NCI-H2171 (cell line): ENCODE results near the gene SPDYE6.
"Not testable (repeated sequence)": the region's sequence is repeated elsewhere in the genome, so short reads cannot be mapped to it uniquely, and the experiment has no call there.

Experiments used
- DNase-seq: peaks from one replicate; lab custom pipeline; 2025; lab: John Stamatoyannopoulos, UW

Gene SPDYE6

DNA sequence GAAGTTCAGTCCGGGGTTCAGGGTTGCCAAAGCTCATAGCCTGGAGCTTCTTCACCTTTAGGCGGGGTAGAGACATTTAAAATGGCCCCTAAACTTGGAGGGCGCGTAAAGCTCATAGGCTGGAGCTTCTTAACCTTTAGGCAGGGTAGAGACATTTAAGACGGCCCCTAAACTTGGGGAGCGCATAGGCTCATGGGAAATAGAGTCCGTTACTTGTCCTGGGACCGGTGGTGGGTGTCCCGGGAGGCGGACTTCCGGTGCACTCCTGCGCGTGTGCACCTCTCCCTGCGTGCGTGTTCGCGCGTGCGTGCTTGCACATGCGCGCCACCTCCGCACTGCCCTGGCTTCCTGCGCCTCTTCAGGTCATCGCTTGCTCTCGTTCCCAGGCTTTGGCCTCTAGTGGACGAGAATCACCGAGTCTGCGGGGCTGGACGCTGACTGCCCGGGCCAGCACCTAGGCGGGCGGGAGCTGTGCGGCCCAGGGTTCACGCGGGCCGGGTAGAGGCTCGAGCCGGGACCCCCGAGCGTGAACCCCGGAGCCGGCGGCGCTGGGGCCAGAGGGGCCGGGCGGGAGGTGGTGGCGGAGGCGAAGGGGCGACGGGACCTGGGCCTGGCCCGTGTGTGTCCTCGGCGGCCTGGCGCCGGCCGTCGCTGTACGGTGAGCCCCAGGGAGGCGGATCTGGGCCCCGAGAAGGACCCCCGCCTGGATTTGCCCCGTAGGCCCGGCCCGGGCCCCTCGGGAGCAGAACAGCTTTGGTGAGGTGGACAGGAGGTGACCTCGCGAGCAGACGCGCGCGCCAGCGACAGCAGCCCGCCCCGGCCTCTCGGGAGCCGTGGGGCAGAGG is 7.5 kb upstream of the SPDYE6 start:
- peak; percentile 94 for DNase-seq

DNA sequence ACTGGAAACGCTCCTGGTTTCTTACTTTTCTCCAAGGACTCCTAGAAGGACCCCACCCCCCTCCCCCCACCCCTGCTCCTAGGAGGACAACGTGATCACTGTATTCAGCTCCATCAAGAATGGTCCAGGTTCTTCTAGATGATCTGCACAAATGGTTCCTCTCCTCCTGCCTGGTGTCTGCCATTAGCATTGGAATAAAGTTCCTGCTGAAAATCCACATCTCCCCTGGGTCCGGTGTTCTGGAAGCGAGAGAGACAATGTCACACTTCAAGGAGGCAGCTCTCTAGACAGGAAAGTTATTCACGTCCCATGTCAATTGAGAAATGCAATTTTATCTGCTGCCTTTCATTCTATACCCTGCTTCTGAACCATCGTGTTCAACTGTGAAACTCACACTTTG is 9.3 kb downstream of the SPDYE6 start:
- not testable (repeated sequence) for DNase-seq

DNA sequence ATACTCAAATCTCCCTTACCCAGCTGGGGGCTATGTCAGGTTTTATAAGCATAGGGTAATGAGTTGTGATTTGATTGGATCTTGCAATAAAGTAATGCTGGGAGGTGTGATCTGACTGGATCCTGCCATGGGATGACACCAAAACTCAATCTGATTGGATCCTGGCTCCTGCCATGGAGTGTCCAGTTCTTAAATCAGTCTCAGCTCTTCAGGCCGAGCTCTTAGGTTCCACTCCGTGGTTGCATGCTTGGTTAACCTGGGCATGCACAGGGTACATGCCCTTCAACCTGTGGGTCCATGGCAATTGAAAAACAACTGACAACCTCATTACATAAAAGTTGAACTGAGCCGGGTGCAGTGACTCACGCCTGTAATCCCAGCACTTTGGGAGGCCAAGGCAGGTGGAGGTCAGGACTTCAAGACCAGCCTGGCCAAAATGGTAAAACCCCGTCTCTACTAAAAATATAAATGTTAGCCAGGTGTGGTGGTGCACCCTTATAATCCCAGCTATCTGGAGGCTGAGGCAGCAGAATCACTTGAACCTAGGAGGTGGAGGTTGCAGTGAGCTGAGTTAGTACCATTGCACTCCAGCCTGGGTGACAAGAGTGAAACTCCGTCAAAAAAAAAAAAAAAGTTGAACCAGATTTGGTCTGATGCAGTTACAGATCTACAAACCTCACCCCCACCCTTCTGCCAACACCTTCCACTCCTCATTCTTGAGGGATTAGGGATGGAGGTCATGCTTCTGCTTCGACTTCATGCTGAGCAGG is 15.5 kb downstream of the SPDYE6 start:
- not testable (repeated sequence) for DNase-seq

DNA sequence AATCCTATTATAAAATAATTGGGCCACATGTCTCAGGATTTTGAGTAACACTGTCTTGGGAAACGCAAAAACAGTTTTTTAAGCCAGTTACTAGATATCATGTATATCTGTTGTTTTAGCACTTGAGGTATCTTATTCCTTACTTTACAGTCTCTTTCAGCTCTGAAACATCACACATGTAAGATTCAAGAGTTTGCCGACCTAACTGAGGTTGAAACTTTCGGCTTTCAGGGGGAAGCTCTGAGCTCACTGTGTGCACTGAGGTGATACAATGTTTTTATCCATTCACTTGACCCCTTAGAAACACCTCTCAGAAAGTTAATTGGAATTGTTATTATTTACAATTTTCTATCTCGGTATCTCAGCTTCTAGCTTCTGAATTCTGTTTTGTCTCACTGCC is 18.8 kb downstream of the SPDYE6 start:
- not testable (repeated sequence) for DNase-seq

DNA sequence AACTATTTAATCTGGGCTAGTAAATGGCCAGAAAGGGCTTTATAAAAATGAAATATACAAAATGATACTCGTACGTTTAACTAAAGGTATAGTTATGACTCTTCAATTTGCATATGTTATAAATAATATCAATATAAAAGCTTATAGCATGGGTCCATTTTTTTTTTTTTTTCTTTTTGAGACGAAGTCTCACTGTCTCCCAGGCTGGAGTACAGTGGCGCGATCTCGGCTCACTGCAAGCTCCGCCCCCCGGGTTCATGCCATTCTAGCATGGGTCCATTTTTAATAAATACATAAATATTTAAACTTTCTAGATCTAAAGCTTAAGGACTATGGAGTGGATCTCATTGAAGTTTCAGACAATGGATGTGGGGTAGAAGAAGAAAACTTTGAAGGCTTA is 19.2 kb downstream of the SPDYE6 start:
- not testable (repeated sequence) for DNase-seq

DNA sequence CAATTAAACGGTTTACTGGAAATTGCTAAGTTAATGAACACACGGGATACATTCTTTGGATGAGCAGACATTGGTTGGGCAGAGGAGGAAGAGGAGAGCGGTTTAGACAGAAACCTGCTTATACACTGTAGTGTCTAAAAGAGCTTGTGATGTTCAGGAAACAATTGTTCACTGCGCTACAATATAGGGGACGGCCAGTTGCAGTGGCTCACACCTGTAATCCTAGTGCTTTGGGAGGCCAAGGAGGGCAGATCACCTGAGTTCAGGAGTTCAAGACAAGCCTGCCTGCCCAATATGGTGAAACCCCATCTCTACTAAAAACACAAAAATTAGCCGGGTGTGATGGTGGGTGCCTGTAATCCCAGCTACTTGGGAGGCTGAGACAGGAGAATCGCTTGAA is 20.7 kb downstream of the SPDYE6 start:
- DNase-seq = not testable (repeated sequence)

DNA sequence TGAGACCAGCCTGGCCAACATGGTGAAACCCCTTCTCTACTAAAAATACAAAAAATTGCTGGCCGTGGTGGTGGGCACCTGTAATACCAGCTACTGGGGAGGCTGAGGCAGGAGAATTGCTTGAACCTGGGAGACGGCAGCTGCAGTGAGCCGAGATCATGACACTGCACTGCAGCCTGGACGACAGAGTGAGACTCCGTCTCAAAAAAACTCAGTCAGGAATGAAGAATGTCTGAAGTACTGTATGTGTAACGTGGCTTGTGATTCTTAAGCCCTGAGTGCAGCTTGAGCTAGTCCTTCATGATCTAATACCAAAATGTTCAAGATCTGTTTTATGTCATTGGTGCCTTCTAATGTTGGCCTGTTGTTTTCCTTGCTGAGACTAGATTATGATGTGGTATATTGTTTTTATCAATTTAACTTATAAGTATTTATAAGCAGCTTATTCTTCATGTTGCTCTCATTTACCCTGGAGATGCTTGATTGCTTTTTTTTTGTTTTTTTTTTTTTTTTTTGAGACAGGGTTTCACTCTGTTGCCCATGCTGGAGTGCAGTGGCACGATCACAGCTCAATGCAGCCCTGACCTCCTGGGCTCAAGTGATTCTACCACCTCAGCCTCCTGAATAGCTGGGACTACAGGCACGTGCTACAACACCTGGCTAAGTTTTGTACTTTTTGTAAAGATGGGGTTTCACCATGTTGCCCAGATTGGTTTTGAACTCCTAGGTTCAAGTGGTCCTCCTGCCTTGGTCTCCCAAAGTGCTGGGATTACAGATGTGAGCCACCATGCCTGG is 25.4 kb downstream of the SPDYE6 start:
- not testable (repeated sequence) for DNase-seq

DNA sequence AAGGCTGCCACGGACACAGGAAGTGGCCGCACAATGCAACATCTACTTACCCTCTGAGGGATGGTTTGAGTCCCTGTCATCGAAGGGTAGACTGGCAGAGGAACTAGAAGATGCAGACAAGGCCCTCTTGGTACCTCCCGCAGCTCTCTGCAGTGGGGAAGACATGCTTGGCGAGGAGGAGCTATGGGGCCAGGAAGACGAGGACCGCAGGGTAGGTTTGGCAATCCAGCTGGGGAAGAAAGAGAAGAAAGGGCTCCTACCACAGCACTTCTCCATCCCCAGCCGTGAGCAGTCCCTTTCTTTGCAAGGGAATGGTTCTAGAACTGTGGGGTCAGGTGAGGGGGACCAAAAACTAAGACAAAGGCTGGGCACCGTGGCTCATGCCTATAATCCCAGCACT is 26.9 kb downstream of the SPDYE6 start:
- not testable (repeated sequence) for DNase-seq

DNA sequence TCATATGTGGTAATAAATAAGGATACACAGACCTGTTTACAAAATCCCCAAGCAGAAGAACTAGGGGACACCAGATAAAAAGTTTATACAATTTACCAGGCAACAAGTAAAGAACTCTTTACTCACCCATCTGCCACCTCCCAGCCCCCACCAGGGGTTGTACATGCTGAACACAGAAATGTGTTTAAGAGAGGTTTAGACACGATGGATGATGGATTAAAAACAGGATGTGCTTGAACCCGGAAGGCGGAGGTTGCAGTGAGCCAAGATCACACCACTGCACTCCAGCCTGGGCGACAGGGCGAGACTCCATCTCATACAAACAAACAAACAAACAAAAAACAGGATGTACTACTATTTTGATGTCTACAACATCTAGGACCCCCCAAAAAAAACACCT is 27.4 kb downstream of the SPDYE6 start:
- not testable (repeated sequence) for DNase-seq

DNA sequence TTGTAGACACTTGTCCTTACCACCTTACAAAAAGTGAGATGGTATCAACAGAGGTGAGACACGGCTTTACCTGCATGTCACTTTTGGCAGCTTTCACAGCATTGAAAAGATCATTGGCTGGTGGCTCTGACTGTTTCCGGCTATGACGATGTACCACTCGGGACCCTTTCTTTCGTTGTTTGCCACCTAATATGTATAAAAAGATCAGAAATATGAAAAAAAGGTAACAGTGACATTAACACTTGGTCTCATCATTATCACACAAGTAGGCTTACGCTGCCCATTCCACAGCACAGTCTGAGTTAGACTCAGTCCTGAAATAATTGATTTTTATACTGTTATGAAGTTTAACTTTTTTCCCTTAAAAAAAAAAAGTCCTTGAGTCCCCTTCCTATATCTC is 29.1 kb downstream of the SPDYE6 start:
- not testable (repeated sequence) for DNase-seq

DNA sequence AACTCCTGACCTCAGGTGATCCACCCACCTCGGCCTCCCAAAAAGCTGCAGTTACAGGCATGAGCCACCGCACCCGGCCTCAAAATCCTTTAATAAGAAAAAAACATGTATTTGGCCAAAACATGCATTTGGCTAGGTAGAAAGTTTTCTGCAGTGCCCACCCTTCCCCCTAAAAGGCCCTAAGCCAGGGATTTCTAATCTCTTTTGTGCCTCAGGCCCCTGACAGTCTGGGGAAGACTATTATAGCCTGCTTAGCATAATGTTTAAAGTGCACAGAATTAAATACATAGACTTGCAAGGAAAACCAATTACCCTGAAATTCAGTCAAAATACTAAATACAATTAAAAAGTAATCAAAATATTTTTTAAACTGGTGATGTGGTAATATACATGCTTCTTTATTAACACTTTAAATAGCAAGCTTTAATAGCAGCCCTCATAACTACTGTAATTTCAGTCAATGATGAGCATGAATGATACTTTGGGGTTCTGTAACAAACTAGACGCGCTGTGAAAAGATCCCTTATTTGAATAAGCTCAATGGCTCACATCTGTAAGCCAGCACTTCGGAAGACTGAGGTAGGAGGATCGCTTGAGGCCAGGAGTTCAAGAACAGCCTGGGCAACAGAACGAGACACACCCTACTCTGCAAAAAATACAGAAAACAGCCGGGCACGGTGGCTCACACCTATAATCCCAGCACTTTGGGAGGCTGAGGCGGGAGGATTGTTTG is 29.9 kb downstream of the SPDYE6 start:
- no peak for DNase-seq

DNA sequence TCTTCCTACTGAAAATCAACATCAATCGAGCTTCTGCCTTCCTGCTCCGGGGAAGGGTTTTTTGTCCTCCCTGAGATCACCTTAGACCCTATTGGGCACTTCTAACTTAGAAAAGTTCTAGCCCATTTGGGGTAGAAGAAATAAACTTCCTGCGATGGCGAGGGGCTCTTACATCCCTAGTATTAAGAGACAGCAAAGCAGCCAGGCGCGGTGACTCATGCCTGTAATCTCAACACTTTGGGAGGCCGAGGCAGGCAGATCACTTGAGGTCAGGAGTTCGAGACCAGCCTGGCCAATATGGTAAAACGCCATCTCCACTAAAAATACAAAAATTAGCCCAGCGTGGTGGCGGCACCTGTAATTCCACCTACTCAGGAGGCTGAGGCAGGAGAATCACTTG is 31.1 kb downstream of the SPDYE6 start:
- DNase-seq = not testable (repeated sequence)

DNA sequence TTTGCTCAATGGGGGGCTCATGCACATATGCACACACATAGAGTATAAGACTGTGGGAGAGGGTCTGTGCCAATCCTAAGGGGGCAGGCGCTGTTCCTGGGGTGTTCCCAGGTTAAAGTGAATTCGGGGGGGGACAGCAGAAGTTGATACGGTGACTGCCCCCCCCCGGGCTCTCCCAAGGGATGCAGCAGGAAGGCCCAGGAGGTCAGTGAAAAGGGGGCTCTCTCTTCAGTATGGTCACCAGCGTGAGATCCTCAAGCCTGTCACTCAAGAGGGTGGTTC is 32.4 kb downstream of the SPDYE6 start:
- no peak for DNase-seq

DNA sequence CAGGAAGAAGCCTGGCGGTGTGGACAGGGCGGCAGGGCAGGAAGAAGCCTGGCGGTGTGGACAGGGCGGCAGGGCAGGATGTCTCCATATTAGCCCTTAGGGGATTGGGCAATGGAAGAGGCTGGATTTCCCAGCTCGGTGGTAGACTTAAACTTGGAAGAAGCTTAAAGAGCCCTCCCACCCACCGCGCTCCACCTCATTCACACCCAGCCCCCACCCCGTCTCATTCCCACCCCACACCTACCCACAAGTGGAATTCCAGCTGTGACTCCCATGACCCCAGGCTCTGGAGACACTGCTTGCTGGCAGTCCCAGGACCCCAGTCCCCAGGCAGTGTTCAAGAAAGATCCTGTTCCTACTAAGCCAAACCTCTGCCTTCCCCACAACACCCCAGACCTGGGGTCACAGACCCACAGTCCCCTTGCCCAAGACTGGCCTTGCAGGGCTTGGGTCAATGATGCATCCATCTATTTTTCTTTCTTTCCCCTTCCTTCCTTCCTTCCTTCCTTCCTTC is 34.0 kb downstream of the SPDYE6 start:
- no peak for DNase-seq

DNA sequence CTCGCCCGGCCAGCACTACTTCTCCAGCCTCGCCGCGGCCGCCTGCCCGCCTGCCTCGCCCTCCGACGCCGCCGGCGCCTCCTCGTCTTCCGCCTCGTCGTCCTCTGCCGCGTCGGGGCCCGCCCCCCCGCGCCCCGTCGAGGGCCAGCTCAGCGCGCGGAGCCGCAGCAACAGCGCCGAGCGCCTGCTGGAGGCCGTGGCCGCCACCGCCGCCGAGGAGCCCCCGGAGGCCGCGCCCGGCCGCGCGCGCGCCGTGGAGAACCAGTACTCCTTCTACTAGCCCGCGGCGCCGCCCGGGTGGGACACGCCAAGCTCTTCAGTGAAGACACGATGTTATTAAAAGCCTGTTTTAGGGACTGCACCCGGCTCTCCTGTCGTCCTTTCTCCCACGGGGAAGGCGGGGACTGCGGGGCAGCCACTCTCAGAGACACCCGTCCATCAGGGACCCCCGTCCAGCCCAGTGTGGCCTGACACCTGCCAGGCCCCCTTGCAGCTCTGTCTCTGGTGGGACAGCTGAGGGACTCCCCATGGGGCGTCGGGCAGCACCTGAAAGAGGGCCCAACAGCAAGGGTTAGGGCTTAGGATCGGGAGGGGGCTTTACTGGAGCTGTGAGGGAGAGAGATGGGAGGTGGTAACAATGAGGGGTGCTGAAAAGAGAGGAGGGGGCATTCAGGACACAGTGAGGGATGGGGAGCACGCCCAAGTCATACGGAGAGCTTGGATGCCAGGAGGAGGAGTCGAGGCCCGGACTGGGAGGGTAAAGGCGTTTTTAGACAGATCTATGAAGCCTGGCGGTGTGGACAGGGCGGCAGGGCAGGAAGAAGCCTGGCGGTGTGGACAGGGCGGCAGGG is 34.7 kb downstream of the SPDYE6 start:
- DNase-seq = no peak

DNA sequence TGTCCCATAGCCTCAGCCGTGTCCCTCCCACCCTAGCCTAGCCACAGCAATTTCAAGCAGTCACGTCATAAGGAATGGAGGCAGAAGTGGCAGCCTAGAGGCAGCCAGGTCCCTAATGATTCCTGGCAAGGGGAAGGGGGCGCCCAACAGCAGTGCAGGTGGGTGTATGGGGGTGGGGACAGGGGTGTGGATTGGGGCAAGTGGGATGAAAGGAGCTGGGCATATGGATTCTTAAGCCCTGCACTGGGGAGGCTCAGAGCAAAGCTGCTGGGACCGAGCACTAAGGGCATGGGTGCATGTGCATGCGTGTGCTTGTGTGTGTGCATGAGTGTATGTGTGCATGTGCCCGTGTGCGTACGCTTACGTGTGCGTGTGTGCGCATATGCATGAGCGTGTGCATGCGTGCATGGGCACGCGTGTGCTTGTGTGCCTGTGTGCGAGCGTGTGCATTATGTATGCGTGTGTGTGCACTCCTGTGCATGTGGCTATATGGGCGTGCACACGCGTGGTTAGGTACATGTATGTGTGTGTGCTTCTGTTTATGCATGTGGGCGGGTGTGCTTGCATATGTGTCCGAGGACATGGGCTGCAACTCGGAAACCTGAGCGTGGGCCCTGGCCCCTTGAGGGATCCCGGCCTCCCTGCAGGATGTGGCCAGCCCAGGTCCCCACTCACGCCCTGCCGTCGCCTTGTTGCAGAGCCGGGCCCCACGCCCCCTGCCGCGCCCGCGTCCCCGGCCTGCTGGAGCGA is 35.5 kb downstream of the SPDYE6 start:
- no peak for DNase-seq

DNA sequence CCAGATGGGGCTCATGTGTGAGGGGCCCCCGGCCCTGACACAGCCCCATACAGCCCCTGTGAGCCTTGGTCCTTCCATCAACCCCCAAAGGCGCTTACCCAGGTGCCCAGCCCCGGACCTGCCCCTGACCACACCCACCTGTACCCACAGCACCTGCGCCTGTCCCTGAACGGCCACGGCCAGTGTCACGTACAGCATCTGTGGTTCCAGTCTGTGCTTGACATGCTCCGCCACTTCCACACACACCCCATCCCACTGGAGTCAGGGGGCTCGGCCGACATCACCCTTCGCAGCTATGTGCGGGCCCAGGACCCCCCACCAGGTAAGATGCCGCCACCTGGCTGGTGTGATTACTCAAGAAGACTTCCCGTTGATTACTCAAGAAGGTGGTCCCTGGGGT is 36.1 kb downstream of the SPDYE6 start:
- DNase-seq = no peak

DNA sequence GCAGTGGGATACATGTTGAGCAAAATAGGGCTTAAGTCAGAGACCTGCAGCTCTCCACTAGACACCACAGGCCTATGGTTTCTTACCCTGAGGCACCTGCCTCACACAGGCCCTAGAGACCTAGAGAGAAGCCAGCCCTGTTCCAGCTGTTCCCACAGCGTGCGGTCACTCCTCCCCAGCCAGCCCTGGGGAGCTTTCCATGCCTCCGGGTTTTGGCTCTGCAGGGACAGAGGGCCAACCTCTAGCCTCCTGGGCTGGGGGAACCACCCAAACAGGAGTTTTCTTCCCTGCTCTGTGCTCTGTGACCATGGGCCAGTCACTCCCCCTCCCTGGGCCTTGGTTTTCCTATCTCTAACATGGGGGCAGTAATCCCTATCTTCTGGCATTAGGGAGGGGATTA is 36.6 kb downstream of the SPDYE6 start:
- DNase-seq = no peak

DNA sequence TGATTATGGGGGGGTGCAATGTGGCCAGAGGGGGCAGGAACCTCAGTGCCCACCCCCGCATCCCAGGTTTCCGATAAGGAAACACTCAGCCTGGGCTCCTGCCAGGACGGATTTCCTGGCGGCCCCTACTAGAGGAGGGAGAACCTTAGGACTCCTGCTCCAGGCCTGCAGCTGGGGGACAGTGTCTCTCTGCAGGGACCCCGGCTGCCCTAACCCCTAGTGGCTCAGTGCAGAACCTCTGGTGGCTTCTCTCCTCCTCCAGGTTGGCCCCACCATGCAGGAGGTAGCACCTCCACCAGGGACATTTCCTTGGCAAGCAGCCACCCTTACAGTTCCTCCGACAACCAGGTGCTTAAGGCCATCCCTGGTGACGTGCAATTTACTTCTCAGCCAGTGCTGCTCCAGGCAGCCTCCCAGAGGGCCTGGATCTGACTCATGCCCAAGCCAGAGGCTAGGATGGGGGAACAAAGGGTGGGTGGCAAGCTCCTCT is 37.7 kb downstream of the SPDYE6 start:
- DNase-seq = peak; percentile 68
